ENCODE measurements around the gene PSME3IP1. TPM values are rescaled to one million over a fixed set of nuclear protein-coding genes. Genes with fewer than 3 reads are reported as not detected.

Gene PSME3IP1
- total RNA-seq, 1 donor from 2014 or later = 77.8 TPM

DNA sequence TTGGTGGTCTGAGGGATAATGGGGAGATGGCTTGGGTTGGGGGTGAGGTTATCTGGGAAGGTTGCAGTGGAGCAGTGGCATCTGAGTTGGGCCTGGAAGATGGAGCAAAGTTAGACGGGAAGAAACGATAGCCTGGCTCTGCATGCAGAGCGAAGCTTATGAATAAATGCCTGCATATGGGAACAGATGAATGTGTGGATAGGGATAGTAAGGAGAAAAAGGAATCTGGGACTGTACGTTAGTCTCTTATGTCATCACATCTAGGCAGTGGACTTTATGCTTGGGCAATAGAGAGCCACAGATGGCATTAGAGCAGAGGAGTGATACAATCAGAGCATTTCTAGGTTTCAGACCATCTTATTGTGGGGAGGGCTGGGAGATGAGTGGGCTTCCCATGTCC lies 60.5 kb downstream of the PSME3IP1 start:
- H3K36me3 ChIP-seq = peaks cover 19% of the 10 kb centered on the region
- TF ChIP-seq, protein P1, sequence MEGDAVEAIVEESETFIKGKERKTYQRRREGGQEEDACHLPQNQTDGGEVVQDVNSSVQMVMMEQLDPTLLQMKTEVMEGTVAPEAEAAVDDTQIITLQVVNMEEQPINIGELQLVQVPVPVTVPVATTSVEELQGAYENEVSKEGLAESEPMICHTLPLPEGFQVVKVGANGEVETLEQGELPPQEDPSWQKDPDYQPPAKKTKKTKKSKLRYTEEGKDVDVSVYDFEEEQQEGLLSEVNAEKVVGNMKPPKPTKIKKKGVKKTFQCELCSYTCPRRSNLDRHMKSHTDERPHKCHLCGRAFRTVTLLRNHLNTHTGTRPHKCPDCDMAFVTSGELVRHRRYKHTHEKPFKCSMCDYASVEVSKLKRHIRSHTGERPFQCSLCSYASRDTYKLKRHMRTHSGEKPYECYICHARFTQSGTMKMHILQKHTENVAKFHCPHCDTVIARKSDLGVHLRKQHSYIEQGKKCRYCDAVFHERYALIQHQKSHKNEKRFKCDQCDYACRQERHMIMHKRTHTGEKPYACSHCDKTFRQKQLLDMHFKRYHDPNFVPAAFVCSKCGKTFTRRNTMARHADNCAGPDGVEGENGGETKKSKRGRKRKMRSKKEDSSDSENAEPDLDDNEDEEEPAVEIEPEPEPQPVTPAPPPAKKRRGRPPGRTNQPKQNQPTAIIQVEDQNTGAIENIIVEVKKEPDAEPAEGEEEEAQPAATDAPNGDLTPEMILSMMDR (IDR thresholded peaks at IDR 0.05) = no peak
- intact Hi-C loops (cut with DNase I) = no loop called here
- H3K27me3 ChIP-seq = no peaks in the 10 kb centered on the region
- DNase-seq = no peak
- no peaks in the 10 kb centered on the region for H3K4me1 ChIP-seq
- no peak overlapping the region for H3K4me3 ChIP-seq
- H3K9me3 ChIP-seq = no peaks in the 10 kb centered on the region
- H3K27ac ChIP-seq = no peak overlapping the region
- no peak for ATAC-seq

DNA sequence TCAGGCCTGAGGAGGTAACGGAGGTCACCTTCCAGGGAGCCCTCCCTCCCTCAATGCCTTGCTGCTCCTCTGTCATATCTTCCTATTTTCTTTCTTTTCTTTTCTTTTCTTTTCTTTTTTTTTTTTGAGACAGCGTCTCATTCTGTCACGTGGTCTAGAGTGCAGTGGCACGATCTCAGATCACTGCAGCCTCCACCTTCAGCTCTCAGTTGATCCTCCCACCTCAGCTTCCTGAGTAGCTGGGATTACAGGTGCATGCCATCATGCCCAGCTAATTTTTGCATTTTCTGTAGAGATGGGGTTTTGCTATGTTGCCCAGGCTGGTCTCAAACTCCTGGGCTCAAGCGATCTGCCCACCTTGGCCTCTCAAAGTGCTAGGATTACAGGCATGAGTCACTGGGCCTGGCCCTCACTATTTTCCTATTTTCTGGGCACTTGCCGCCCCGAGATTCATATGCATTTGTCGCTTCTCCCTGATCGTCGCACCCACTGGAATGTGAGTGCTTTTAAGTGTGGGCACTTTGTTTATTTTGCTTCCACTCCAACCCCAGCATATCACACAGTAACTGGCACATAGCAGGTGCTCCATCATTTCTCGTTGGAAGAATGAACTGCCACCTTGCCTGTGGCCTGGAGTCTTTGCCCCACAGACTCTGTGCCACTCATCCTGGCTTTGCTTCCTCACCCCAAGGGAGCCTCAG lies 61.7 kb downstream of the PSME3IP1 start:
- Histone ChIP-seq H3K4me1 (no peaks in the 10 kb centered on the region), H3K36me3 (peaks cover 19% of the 10 kb centered on the region), H3K9me3 (no peaks in the 10 kb centered on the region), H3K27me3 (no peaks in the 10 kb centered on the region), H3K4me3 (no peak overlapping the region), H3K27ac (peak overlapping the region; percentile 55)
- ATAC-seq (peak; percentile 82), DNase-seq (no peak)
- intact Hi-C loops (cut with DNase I) = no loop called here
- TF ChIP-seq, protein P1 (IDR thresholded peaks at IDR 0.05) = no peak

DNA sequence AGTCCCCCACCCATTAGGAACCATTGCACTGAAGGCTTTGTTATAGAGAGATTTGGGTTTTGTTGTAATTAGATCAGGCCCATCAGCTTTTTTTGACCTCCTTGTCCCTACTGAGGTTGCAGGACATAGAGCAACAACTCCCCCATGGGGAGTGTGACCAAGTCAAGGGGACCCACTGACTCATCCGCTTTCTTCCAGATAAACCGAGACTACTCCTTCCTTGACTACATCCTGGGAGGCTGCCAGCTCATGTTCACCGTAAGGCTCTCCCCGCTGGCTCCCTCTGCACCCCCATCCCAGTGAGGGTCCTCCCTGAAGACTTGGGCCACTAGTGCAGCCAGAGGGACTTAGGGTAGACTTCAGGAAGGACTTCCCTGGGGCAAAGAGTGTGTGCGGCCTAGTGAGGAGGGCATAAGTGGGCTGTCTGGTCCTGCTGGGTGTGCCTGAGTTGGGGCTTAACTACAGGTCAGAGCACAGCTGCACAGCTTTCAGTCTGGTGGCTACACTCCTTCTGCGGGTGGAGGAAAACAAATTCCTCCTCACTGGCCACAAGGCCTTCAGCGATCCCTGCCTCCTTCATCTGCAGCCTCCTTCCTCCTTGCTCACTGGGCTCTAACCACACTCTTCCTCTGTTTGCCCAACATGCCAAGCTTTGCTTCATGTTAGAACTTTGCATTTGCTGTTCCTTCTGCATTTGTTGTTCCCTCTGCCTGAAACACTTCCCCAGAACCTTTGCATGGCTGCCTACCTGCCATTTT lies 62.4 kb downstream of the PSME3IP1 start:
- H3K27me3 ChIP-seq = no peaks in the 10 kb centered on the region
- no peaks in the 10 kb centered on the region for H3K4me1 ChIP-seq
- DNase-seq (no peak), ATAC-seq (no peak)
- TF ChIP-seq, protein P1 (IDR thresholded peaks at IDR 0.05) = no peak
- intact Hi-C loops (cut with DNase I) = no loop called here
- peak overlapping the region; percentile 55 for H3K27ac ChIP-seq
- peaks cover 14% of the 10 kb centered on the region for H3K36me3 ChIP-seq
- no peaks in the 10 kb centered on the region for H3K9me3 ChIP-seq
- H3K4me3 ChIP-seq = no peak overlapping the region

DNA sequence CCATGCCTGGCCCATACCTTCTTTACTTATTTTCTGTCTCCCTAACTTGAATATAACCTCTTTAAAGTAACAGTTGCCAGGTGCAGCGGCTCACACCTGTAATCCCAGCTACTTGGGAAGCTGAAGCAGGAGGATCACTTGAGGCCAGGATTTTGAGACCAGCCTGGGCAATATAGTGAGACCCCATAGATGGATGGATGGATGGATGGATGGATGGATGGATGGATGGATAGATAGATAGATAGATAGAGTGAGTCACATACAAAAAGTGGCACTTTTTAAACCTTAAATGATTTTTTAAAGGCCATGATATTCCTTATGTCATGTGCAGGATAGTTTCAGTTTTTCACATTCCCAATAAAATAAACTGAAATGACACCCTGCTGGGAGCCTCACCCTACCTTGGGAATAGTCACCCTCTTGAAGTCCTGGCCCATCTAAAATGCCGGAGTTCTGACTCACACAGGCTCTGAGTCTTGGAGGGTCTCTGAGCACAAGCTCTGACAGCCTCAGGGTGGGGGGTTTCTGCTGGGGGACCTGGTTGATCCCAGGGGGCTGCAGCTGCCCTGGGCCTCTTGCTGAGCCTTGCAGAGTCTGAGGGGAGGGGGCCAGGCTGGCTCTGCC lies 67.3 kb downstream of the PSME3IP1 start:
- no peak overlapping the region for H3K4me3 ChIP-seq
- no peak for ATAC-seq
- H3K4me1 ChIP-seq = peaks cover 3% of the 10 kb centered on the region
- TF ChIP-seq, protein P1 (IDR thresholded peaks at IDR 0.05) = no peak
- H3K27ac ChIP-seq = no peak overlapping the region
- DNase-seq = no peak
- H3K9me3 ChIP-seq = no peaks in the 10 kb centered on the region
- intact Hi-C loops (cut with DNase I) = no loop called here
- H3K27me3 ChIP-seq = no peaks in the 10 kb centered on the region
- peaks cover 38% of the 10 kb centered on the region for H3K36me3 ChIP-seq

DNA sequence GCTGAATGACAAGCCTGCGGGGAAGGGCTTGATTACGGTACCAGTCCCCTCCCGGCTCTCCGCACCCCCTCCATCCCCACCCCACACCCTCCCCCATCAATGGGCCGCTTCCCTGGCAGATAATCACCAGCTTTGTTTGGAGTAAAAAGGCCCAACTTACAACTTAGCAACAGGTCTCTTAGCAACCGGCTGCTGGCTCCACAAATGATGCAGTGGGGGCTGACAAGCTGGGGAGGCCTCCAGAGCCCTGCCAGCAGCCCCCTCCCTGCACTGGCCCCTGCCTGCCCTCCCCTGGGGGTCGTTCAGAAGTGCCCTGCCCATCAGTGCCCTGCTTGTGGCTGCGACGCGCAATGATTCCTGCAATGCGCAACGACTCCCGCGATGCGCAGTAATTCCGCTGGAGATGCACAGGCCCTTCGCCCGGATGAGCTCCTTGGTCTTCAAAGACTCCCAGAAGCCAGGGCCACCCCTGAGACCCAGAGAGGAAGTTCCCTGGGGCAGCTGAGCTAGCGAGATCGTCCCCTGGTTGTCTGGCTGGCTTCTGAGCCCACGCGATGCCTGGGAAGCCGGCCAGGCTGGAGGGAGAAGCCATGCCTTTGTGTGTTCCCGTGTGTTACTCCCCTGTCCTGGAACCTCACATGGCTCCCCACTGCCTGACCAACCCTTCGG lies 70.2 kb downstream of the PSME3IP1 start:
- intact Hi-C loops (cut with DNase I) = no loop called here
- no peaks in the 10 kb centered on the region for H3K27me3 ChIP-seq
- H3K4me3 ChIP-seq = no peak overlapping the region
- peaks cover 31% of the 10 kb centered on the region for H3K36me3 ChIP-seq
- ATAC-seq = peak; percentile 45
- H3K27ac ChIP-seq = no peak overlapping the region
- no peak for DNase-seq
- H3K9me3 ChIP-seq = no peaks in the 10 kb centered on the region
- peaks cover 3% of the 10 kb centered on the region for H3K4me1 ChIP-seq
- TF ChIP-seq, protein P1 (IDR thresholded peaks at IDR 0.05) = no peak

Measured in upper lobe of right lung (tissue), 1 donor.